ENCODE results near the gene ANXA6.

DNA sequence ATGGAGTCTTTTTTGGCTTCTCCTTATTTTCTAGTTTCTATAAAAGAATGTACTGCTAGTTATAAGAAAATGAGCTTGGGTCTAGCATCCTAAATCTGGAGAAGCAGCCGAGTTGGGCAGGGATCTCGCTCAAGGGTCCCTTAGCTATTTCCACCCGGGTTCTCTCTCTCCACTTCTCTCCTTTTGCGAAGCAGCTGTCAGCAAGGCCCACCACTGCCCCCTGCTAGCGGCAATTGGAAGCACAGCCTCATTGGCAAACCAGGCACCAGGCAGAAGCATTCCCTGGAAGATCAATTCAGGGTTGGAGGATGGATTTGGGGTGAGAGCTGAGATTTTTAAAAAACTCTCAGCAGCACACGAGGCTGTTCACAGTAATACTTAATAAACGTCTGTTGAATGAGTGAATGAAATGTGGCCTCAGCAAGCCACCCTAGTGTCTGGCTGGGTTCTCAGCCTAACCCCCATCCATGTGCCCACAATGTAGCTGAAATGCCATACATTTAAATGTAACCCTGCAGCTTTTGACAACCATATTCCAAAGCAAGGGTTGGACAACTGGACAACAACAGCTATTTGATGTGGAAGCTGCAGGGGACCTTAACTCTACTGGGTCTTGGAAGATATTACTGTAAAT lies 42.2 kb downstream of the ANXA6 start:
- TF ChIP-seq, protein P1, sequence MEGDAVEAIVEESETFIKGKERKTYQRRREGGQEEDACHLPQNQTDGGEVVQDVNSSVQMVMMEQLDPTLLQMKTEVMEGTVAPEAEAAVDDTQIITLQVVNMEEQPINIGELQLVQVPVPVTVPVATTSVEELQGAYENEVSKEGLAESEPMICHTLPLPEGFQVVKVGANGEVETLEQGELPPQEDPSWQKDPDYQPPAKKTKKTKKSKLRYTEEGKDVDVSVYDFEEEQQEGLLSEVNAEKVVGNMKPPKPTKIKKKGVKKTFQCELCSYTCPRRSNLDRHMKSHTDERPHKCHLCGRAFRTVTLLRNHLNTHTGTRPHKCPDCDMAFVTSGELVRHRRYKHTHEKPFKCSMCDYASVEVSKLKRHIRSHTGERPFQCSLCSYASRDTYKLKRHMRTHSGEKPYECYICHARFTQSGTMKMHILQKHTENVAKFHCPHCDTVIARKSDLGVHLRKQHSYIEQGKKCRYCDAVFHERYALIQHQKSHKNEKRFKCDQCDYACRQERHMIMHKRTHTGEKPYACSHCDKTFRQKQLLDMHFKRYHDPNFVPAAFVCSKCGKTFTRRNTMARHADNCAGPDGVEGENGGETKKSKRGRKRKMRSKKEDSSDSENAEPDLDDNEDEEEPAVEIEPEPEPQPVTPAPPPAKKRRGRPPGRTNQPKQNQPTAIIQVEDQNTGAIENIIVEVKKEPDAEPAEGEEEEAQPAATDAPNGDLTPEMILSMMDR (conservative IDR thresholded peaks at IDR 0.05; ENCODE audit: low read depth, low read length): peak; percentile 94
- no peak for TF ChIP-seq EZH2 (IDR thresholded peaks at IDR 0.05; ENCODE audit: borderline replicate concordance, low read depth, low read length, poor library complexity, severe bottlenecking)

Measured in A673 (cell line).